SK-N-SH treated with all-trans-retinoic acid at 6 μM for 48 hours (cell line): ENCODE measurements around the gene PSMG4.

Experiments
- SNAI2 ChIP-seq: fragments of 250-450 bp; sonication (Bioruptor Pico); IDR thresholded peaks from 2 replicates; pipeline ENCODE4 v1.5.0; 2020; ENCODE audit warnings: mild to moderate bottlenecking, moderate library complexity
- TOX ChIP-seq: fragments of 250-450 bp; sonication (Bioruptor Pico); IDR thresholded peaks from 2 replicates; pipeline ENCODE4 v1.8.0; 2021; ENCODE audit warnings: mild to moderate bottlenecking, moderate library complexity, borderline replicate concordance
- TF ChIP-seq, protein P1 (sequence below): fragments of 250-450 bp; sonication (Bioruptor Pico); IDR thresholded peaks from 2 replicates; pipeline ENCODE4 v1.8.0; 2020; ENCODE audit warnings: mild to moderate bottlenecking, moderate library complexity, borderline replicate concordance
- TF ChIP-seq, protein P2 (sequence below): fragments of 250-450 bp; sonication (Bioruptor Pico); IDR thresholded peaks from 2 replicates; pipeline ENCODE4 v1.5.1; 2021; ENCODE audit warnings: mild to moderate bottlenecking, moderate library complexity

DNA sequence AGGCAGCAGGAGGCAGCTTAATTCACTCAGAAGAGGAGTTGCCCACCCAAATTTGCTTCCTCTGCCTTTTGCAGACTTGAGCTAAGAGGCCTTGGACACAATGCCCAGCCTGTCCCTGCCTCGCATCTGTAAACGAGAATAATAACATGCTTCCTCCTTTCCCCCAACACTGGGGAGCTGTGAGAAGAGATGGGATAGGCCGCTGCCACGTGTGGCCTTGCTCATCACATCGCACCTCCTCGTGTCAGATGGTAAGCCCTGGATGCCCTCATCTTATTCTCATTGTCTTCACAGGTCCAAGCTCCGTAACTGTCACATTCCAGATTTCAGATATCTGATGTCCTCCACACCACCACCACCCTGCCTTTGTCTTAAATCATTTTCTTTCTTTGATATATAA is 18.2 kb upstream of the PSMG4 start:
- TF ChIP-seq, protein P1, sequence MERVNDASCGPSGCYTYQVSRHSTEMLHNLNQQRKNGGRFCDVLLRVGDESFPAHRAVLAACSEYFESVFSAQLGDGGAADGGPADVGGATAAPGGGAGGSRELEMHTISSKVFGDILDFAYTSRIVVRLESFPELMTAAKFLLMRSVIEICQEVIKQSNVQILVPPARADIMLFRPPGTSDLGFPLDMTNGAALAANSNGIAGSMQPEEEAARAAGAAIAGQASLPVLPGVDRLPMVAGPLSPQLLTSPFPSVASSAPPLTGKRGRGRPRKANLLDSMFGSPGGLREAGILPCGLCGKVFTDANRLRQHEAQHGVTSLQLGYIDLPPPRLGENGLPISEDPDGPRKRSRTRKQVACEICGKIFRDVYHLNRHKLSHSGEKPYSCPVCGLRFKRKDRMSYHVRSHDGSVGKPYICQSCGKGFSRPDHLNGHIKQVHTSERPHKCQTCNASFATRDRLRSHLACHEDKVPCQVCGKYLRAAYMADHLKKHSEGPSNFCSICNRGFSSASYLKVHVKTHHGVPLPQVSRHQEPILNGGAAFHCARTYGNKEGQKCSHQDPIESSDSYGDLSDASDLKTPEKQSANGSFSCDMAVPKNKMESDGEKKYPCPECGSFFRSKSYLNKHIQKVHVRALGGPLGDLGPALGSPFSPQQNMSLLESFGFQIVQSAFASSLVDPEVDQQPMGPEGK (CRISPR knock-in tag) = no peak
- TF ChIP-seq, protein P2, sequence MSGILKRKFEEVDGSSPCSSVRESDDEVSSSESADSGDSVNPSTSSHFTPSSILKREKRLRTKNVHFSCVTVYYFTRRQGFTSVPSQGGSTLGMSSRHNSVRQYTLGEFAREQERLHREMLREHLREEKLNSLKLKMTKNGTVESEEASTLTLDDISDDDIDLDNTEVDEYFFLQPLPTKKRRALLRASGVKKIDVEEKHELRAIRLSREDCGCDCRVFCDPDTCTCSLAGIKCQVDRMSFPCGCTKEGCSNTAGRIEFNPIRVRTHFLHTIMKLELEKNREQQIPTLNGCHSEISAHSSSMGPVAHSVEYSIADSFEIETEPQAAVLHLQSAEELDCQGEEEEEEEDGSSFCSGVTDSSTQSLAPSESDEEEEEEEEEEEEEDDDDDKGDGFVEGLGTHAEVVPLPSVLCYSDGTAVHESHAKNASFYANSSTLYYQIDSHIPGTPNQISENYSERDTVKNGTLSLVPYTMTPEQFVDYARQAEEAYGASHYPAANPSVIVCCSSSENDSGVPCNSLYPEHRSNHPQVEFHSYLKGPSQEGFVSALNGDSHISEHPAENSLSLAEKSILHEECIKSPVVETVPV (CRISPR knock-in tag) = no peak
- TF ChIP-seq SNAI2 (no peak), TOX (CRISPR knock-in tag) (no peak)
